Measurements from ENCODE around the gene PPEF1. TPM values are rescaled to one million over a fixed set of nuclear protein-coding genes. Genes with fewer than 3 reads are reported as not detected.

Gene PPEF1
- total and polyA plus RNA-seq, 2 donors (not counting 1 experiment from before 2014, with no cell fraction given): under 0.01 TPM; not detected in 1

DNA sequence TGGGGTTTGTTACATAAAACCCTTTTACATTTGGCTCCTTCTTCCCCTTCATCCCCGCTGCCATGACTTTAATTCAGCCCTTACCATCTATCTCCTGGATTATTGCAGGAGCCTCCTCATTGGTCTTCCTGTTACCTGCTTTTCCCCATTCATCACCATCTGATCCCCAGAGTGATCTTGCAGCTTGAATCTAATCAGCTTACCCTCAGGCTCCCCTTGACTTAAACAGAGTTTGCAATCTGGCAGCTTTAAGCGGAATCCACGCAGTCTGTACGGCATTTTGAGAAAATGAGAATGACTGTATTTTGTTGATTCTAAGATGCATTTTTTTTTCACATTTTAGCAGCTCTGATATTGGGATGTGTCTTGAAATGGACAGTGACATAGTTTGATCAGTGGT is 14.9 kb upstream of the PPEF1 start:
- TF ChIP-seq, protein P1, sequence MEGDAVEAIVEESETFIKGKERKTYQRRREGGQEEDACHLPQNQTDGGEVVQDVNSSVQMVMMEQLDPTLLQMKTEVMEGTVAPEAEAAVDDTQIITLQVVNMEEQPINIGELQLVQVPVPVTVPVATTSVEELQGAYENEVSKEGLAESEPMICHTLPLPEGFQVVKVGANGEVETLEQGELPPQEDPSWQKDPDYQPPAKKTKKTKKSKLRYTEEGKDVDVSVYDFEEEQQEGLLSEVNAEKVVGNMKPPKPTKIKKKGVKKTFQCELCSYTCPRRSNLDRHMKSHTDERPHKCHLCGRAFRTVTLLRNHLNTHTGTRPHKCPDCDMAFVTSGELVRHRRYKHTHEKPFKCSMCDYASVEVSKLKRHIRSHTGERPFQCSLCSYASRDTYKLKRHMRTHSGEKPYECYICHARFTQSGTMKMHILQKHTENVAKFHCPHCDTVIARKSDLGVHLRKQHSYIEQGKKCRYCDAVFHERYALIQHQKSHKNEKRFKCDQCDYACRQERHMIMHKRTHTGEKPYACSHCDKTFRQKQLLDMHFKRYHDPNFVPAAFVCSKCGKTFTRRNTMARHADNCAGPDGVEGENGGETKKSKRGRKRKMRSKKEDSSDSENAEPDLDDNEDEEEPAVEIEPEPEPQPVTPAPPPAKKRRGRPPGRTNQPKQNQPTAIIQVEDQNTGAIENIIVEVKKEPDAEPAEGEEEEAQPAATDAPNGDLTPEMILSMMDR (conservative IDR thresholded peaks at IDR 0.05 in 1 of 2, IDR thresholded peaks at IDR 0.05 in 1 of 2; ENCODE audit: low read depth in 1 of 2, low read length in 2 of 2): no peak
- no peak for TF ChIP-seq EZH2 (IDR thresholded peaks at IDR 0.05; ENCODE audit: low read length, missing control alignments)
- Histone ChIP-seq H4K20me1 (ENCODE audit: control insufficient read depth, extremely low read depth, insufficient read depth, low read length) (no peaks in the 10 kb centered on the region), H3K79me2 (ENCODE audit: control insufficient read depth, insufficient read depth, low read length) (no peaks in the 10 kb centered on the region), H2AFZ (ENCODE audit: low read length) (no peak overlapping the region), H3K27me3 (ENCODE audit: control insufficient read depth, insufficient read depth, low read length) (no peaks in the 10 kb centered on the region), H3K4me2 (ENCODE audit: extremely low read depth, insufficient read depth, low read length) (no peak overlapping the region), H3K9me3 (ENCODE audit: control insufficient read depth, insufficient read depth, low read depth, low read length) (no peaks in the 10 kb centered on the region), H3K9ac (ENCODE audit: insufficient read depth, low read length) (no peak overlapping the region), H3K27ac (ENCODE audit: insufficient read depth, low read length) (no peak overlapping the region), H3K4me1 (ENCODE audit: control insufficient read depth, extremely low read depth, insufficient read depth, low read length) (no peaks in the 10 kb centered on the region), H3K4me3 (replicated peaks in 1 of 4; ENCODE audit: control extremely low read depth in 1 of 4, insufficient read depth in 1 of 4, low read depth in 3 of 4, low read length in 4 of 4) (no peak overlapping the region), H3K36me3 (ENCODE audit: control insufficient read depth, insufficient read depth, low read length) (no peaks in the 10 kb centered on the region)
- DNase-seq (ENCODE audit: low read depth in 2 of 2): no peak

DNA sequence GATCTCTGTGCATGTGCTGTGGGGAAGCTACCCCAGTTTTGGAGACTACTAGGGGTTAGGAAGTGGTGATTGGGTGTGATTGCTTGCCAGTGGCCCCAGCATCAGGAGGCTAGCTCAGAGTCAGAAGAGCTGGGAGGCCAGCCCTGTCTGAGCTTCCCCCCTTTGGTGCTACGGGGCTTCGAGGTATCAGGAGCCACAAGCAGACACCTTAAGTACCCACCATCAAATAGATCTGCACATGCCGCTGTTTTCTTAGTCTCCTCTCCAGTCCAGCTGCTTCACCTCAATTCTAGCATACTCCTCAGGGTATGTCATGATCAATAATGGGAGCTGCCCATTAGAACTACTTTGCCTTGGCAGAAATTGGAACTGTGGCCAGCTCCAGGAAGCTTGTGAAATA is 10.8 kb upstream of the PPEF1 start:
- Histone ChIP-seq H4K20me1 (ENCODE audit: control insufficient read depth, extremely low read depth, insufficient read depth, low read length) (no peaks in the 10 kb centered on the region), H3K4me2 (ENCODE audit: extremely low read depth, insufficient read depth, low read length) (no peak overlapping the region), H3K9me3 (ENCODE audit: control insufficient read depth, insufficient read depth, low read depth, low read length) (no peaks in the 10 kb centered on the region), H3K27me3 (ENCODE audit: control insufficient read depth, insufficient read depth, low read length) (no peaks in the 10 kb centered on the region), H3K79me2 (ENCODE audit: control insufficient read depth, insufficient read depth, low read length) (no peaks in the 10 kb centered on the region), H3K4me3 (replicated peaks in 1 of 4; ENCODE audit: control extremely low read depth in 1 of 4, insufficient read depth in 1 of 4, low read depth in 3 of 4, low read length in 4 of 4) (no peak overlapping the region), H2AFZ (ENCODE audit: low read length) (no peak overlapping the region), H3K36me3 (ENCODE audit: control insufficient read depth, insufficient read depth, low read length) (no peaks in the 10 kb centered on the region), H3K9ac (ENCODE audit: insufficient read depth, low read length) (no peak overlapping the region), H3K4me1 (ENCODE audit: control insufficient read depth, extremely low read depth, insufficient read depth, low read length) (no peaks in the 10 kb centered on the region), H3K27ac (ENCODE audit: insufficient read depth, low read length) (no peak overlapping the region)
- no peak for TF ChIP-seq EZH2 (IDR thresholded peaks at IDR 0.05; ENCODE audit: low read length, missing control alignments)
- TF ChIP-seq, protein P1 (conservative IDR thresholded peaks at IDR 0.05 in 1 of 2, IDR thresholded peaks at IDR 0.05 in 1 of 2; ENCODE audit: low read depth in 1 of 2, low read length in 2 of 2): no peak
- no peak for DNase-seq (ENCODE audit: low read depth in 2 of 2)

DNA sequence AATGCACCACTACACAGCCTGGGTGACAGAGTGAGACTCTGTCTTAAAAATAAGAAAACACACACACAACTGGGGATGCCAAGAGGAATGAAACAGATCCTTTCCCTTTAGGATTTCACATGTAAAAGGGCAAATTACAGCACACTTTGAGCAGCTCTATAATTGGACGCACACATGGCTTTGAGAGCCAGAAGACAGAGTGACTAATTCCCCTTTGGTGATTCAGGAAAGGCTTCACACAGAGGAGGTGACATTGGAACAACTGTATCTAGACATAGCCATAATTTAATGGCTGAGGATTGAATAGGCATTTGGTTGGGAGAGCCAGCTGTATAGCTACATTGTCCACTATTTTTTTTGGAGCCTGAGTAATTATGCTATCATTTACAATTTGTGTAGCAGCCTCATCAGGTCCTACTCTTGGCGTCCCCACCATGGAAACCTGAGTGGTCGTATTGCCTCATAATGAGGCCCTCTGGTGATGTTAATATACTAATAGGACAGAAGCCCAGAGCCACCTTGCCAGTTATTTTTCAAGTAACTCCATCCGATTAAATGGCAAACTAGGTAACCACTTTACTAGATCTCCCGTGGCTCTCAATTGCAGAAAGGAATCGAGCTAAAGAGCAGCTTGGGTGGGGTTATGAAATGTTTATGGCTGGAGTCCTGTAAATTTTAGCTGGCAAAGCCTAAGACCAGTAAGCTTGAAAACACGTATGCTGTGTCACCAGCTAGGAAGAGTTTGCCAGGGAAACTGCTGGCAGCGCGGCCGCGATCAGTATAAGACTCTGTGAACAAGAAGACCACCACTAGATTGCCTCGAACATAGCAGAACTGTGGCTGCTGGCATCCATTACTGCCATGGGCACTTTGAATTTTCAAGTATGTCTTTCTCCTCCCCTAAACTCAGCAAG is 8.5 kb upstream of the PPEF1 start:
- TF ChIP-seq EZH2 (IDR thresholded peaks at IDR 0.05; ENCODE audit: low read length, missing control alignments): no peak
- TF ChIP-seq, protein P1 (conservative IDR thresholded peaks at IDR 0.05 in 1 of 2, IDR thresholded peaks at IDR 0.05 in 1 of 2; ENCODE audit: low read depth in 1 of 2, low read length in 2 of 2): no peak
- no peaks in the 10 kb centered on the region for H3K36me3 ChIP-seq (ENCODE audit: control insufficient read depth, insufficient read depth, low read length)
- DNase-seq (ENCODE audit: low read depth in 2 of 2): peak in 1 of 2 donors; percentile 31
- H3K27ac ChIP-seq (ENCODE audit: insufficient read depth, low read length): no peak overlapping the region
- H3K4me3 ChIP-seq (replicated peaks in 1 of 4; ENCODE audit: control extremely low read depth in 1 of 4, insufficient read depth in 1 of 4, low read depth in 3 of 4, low read length in 4 of 4): no peak overlapping the region
- H3K9ac ChIP-seq (ENCODE audit: insufficient read depth, low read length): no peak overlapping the region
- no peak overlapping the region for H2AFZ ChIP-seq (ENCODE audit: low read length)
- H4K20me1 ChIP-seq (ENCODE audit: control insufficient read depth, extremely low read depth, insufficient read depth, low read length): no peaks in the 10 kb centered on the region
- no peaks in the 10 kb centered on the region for H3K9me3 ChIP-seq (ENCODE audit: control insufficient read depth, insufficient read depth, low read depth, low read length)
- H3K79me2 ChIP-seq (ENCODE audit: control insufficient read depth, insufficient read depth, low read length): no peaks in the 10 kb centered on the region
- no peaks in the 10 kb centered on the region for H3K4me1 ChIP-seq (ENCODE audit: control insufficient read depth, extremely low read depth, insufficient read depth, low read length)
- no peaks in the 10 kb centered on the region for H3K27me3 ChIP-seq (ENCODE audit: control insufficient read depth, insufficient read depth, low read length)
- no peak overlapping the region for H3K4me2 ChIP-seq (ENCODE audit: extremely low read depth, insufficient read depth, low read length)

Measured in fibroblast of lung (primary cell).